Liver (tissue), 2 donors: Measurements from ENCODE around the gene RGS14.

Experiments
- REST ChIP-seq: IDR thresholded peaks from 2 replicates; pipeline ENCODE4 v1.6.1; 2016; ENCODE audit warnings: antibody characterized with exemption, mild to moderate bottlenecking
- TF ChIP-seq, protein P1 (sequence below): IDR thresholded peaks from 2 replicates; pipeline ENCODE4 v1.6.1; 2016; ENCODE audit warnings: antibody characterized with exemption
- donor health status: healthy.

GRCh38 chr5:177312649-177313181 lies 45.0 kb upstream of the RGS14 start:
- TF ChIP-seq, protein P1, sequence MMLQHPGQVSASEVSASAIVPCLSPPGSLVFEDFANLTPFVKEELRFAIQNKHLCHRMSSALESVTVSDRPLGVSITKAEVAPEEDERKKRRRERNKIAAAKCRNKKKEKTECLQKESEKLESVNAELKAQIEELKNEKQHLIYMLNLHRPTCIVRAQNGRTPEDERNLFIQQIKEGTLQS, result no peak
- no peak for TF ChIP-seq REST
